ENCODE data around the gene TAF8.

TAF8 gene

GRCh38 chr6:42104804-42105125, 54.4 kb downstream of the TAF8 start:
- Mint-ChIP-seq H3K9me3 (no peaks in the 10 kb centered on the region), H3K36me3 (no peaks in the 10 kb centered on the region), H3K4me1 (peaks cover 4% of the 10 kb centered on the region), H3K27me3 (peaks cover 13% of the 10 kb centered on the region), H3K4me3 (peak overlapping the region; percentile 12), H3K27ac (no peak overlapping the region)
- no peak for DNase-seq (ENCODE audit: low spot score in 2 of 2)
- no peak for ATAC-seq (ENCODE audit: low read depth)

DNA sequence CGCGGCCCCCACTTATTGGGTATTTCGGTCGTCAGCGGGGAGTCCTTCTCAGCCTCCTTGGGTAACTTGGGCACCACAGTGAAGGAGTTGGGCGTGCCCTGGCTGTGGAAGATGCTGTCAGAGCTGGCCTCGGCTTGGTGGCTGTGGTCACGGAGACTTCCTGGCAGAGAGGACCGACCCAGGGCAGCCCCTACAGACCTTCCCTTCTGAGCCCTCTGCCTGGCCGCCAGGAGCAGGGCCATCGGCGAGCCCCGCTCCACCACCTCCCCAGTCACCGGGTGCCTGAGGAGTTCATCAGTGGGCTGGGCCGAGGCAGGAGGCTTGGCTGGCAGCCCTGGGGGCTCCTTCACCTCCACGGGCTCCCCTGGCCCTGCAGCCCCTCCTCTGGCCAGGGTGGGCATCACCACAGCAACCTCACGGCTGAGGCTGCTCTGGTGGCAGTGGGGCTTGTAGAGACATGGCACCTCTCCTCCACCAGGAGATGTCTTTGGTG, 54.9 kb downstream of the TAF8 start:
- Mint-ChIP-seq H3K9me3 (no peaks in the 10 kb centered on the region), H3K4me1 (peaks cover 4% of the 10 kb centered on the region), H3K36me3 (no peaks in the 10 kb centered on the region), H3K27ac (no peak overlapping the region), H3K4me3 (no peak overlapping the region), H3K27me3 (peaks cover 13% of the 10 kb centered on the region)
- no peak for DNase-seq (ENCODE audit: low spot score in 2 of 2)
- ATAC-seq (ENCODE audit: low read depth), result no peak

DNA sequence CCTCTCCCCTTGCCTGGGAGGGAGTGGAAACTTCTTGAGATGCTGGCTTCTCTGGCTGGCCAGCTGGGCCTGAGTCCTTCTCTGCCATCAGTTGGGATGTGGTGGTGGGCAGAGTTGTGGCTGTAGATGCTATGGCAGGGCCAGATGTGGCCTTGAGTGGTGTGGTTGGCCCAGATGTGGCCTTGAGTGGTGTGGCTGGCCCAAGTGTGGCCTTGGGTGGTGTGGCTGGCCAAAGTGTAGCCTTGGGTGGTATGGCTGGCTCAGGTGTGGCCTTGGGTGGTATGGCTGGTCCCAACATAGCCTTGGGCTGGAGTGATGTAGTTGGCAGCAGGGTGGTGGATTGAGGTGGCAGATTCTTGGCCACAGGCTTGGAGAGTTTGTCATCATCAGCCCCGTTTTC, 55.4 kb downstream of the TAF8 start:
- Mint-ChIP-seq H3K36me3 (no peaks in the 10 kb centered on the region), H3K9me3 (no peaks in the 10 kb centered on the region), H3K4me3 (no peak overlapping the region), H3K27me3 (peaks cover 13% of the 10 kb centered on the region), H3K4me1 (peaks cover 4% of the 10 kb centered on the region), H3K27ac (no peak overlapping the region)
- ATAC-seq (ENCODE audit: low read depth) (no peak), DNase-seq (ENCODE audit: low spot score in 2 of 2) (no peak)

DNA sequence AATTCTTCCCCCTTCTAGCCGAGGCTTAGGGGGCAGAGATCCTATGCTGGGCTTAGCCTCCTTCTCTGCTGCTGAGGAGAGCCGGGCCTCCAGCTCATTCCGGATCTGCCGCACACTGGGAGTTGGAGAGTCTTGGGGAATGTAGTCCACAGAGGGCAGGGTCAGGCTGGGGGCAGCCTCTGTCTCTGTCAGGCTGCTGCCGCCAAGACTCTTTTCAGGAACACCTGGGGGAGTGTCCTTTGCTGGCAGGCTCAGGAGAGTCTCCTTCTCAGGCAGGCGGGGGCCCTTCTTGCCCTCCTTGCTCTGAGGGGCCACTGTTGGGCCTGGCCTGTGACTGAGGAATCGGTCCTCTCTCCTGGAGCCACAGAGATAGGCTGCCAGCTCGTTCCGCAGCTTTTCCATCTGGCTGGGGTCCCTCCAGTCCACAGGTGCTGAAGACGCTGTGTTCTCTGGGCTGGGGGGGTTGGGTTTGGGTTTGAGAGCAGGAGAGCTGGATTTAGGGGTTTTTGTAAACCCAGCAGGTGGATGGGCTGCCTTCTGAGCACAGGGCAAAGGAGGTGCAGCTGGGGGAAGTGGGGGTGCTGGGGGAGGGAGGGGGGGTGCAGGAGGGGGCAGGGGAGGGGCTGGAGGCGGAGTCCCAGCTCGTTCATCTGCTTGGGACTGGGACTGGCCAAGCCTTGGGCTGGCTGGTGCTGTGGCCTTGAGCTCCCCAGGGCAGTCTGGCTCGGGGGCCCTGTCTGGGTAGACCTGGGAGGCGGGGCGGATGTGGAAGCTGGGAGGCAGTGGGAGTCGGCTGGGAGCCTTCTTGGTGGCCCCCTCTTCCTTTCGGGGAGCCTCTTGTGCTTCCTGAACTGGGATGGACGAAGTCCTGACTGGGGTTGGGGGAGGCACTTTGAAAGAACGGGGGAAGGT, 56.0 kb downstream of the TAF8 start:
- Mint-ChIP-seq H3K4me3 (no peak overlapping the region), H3K4me1 (peaks cover 4% of the 10 kb centered on the region), H3K27ac (no peak overlapping the region), H3K9me3 (no peaks in the 10 kb centered on the region), H3K36me3 (no peaks in the 10 kb centered on the region), H3K27me3 (peaks cover 13% of the 10 kb centered on the region)
- ATAC-seq (ENCODE audit: low read depth) (no peak), DNase-seq (ENCODE audit: low spot score in 2 of 2) (no peak)

DNA sequence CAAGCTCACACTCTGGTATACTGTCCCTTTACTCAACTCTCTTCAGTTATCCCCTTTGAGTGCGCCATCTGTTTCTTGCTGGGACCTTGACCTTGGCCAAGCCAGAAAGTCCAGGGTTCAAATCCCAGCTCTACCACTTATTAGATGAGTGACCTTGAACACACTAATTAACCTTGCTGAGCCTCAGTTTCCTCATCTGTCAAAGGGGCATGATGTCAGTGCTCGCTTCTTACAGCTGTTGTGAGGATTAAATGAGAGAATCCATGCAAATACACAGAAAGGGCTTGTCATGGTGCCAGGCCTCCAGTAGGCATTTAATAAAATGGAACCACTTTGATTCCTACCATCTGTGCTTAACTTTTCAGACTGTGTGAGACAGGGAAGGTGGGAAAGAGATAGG, 57.7 kb downstream of the TAF8 start:
- Mint-ChIP-seq H3K9me3 (no peaks in the 10 kb centered on the region), H3K4me3 (no peak overlapping the region), H3K27ac (no peak overlapping the region), H3K36me3 (no peaks in the 10 kb centered on the region), H3K27me3 (peaks cover 12% of the 10 kb centered on the region), H3K4me1 (peaks cover 4% of the 10 kb centered on the region)
- no peak for ATAC-seq (ENCODE audit: low read depth)
- DNase-seq (ENCODE audit: low spot score in 2 of 2), result no peak

GRCh38 chr6:42110683-42111082, 60.4 kb downstream of the TAF8 start:
- ATAC-seq (ENCODE audit: low read depth), result no peak
- H3K4me3 Mint-ChIP-seq, result no peak overlapping the region
- H3K9me3 Mint-ChIP-seq, result no peaks in the 10 kb centered on the region
- peaks cover 10% of the 10 kb centered on the region for H3K27me3 Mint-ChIP-seq
- no peaks in the 10 kb centered on the region for H3K36me3 Mint-ChIP-seq
- DNase-seq (ENCODE audit: low spot score in 2 of 2), result no peak
- H3K27ac Mint-ChIP-seq, result no peak overlapping the region
- H3K4me1 Mint-ChIP-seq, result no peaks in the 10 kb centered on the region

GRCh38 chr6:42112351-42112750, 62.0 kb downstream of the TAF8 start:
- DNase-seq (ENCODE audit: low spot score in 2 of 2) (no peak), ATAC-seq (ENCODE audit: low read depth) (no peak)
- Mint-ChIP-seq H3K4me1 (no peaks in the 10 kb centered on the region), H3K4me3 (no peak overlapping the region), H3K27ac (no peak overlapping the region), H3K36me3 (no peaks in the 10 kb centered on the region), H3K9me3 (no peaks in the 10 kb centered on the region), H3K27me3 (peaks cover 15% of the 10 kb centered on the region)

DNA sequence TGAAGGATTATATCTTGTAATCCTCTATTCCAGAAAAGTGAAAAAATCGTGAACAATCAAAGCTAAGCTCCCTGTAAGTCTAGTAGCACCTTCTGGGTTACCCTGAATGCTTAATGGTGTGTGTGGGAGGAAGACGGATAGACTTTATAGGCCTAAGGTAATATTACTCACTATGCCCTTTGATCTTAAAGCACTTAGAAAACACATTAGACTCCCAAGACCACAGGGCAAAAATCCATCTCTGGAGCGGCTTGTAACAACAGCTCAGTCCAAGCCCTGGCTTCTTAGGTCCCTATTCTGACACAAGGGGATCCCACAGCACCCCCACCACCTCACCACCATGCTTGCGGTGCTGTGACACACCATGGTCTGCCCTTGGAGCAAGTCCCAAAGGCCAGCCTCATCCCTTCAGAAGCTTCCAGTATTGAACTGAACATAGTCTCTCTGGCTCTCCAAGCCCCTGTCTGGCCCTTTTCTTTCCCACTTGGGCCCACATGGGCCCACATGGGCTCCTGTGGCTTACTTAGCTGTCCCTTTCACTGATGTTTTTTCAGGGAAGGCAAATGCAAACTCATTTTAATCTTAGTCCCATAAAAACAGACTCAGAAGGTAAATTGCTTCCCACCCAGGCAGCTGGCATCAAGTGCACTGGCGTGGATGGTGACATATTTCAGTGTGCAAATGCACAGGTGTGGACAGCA, 63.8 kb downstream of the TAF8 start:
- DNase-seq (ENCODE audit: low spot score in 2 of 2), result no peak
- no peak overlapping the region for H3K4me3 Mint-ChIP-seq
- H3K27me3 Mint-ChIP-seq, result peaks cover 11% of the 10 kb centered on the region
- no peak for ATAC-seq (ENCODE audit: low read depth)
- no peaks in the 10 kb centered on the region for H3K36me3 Mint-ChIP-seq
- no peaks in the 10 kb centered on the region for H3K4me1 Mint-ChIP-seq
- H3K9me3 Mint-ChIP-seq, result no peaks in the 10 kb centered on the region
- H3K27ac Mint-ChIP-seq, result no peak overlapping the region

DNA sequence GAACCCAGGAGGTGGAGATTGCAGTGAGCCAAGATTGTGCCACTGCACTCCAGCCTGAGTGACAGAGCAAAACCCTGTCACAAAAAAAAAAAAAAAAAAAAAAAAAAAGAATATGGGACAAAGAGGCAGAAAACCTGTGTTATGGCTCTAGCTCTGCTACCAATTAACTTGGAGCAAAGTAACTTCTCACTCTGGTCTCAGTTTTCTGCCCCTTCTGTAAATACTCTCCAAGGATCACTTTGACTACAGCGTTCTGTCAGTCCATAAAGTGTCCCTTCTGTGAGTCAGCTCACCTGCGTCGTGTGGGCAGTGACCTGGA, 67.5 kb downstream of the TAF8 start:
- Mint-ChIP-seq H3K27me3 (peaks cover 8% of the 10 kb centered on the region), H3K9me3 (no peaks in the 10 kb centered on the region), H3K4me1 (no peaks in the 10 kb centered on the region), H3K36me3 (no peaks in the 10 kb centered on the region), H3K4me3 (no peak overlapping the region), H3K27ac (no peak overlapping the region)
- DNase-seq (ENCODE audit: low spot score in 2 of 2), result no peak
- ATAC-seq (ENCODE audit: low read depth), result no peak

DNA sequence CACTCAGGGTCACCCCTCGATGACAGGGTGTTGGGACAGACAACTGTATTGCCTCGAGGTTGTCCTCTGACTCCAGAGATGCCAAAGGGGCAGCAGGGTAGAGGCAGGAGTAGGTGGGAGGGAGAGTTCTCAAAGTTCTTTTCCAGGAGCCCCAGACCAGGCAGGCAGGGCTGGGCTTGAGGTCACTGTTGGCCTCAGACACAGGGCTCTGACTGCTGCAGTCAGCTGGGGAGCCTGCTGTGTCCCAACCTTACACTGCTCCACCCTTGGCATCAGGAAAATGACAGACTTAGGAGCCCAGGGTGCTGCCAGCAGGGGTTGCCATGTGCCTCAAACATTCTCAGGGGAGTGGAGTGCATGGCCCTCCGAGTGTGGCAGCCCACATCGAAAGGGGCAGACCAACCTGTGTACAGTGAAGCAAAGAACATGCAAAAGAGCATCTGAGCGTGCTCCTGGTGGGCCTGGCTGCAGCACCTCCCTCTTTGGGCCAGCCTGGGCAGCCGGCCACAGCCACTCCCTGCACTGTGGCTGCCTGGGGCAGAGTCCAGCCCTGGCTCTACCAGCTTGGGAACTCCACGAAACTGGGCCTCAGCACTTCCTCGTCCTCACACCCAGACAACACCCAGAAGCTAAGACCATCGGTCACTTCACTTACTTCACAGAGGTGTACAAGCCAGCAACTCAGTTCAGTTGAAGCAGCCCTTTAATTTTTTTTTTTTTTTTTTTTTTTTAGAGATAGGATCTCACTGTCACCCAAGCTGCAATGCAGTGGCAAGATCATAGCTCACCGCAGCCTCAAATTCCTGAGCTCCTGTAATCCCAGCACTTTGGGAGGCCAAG, 68.1 kb downstream of the TAF8 start:
- Mint-ChIP-seq H3K36me3 (no peaks in the 10 kb centered on the region), H3K4me3 (no peak overlapping the region), H3K27me3 (peaks cover 8% of the 10 kb centered on the region), H3K9me3 (no peaks in the 10 kb centered on the region), H3K4me1 (no peaks in the 10 kb centered on the region), H3K27ac (no peak overlapping the region)
- DNase-seq (ENCODE audit: low spot score in 2 of 2) (no peak), ATAC-seq (ENCODE audit: low read depth) (no peak)

GRCh38 chr6:42120895-42121865, 70.9 kb downstream of the TAF8 start:
- Mint-ChIP-seq H3K4me1 (no peaks in the 10 kb centered on the region), H3K36me3 (no peaks in the 10 kb centered on the region), H3K27ac (no peak overlapping the region), H3K9me3 (no peaks in the 10 kb centered on the region), H3K4me3 (no peak overlapping the region), H3K27me3 (peaks cover 7% of the 10 kb centered on the region)
- no peak for DNase-seq (ENCODE audit: low spot score in 2 of 2)
- ATAC-seq (ENCODE audit: low read depth), result no peak

GRCh38 chr6:42123379-42124103, 73.2 kb downstream of the TAF8 start:
- Mint-ChIP-seq H3K27ac (no peak overlapping the region), H3K9me3 (no peaks in the 10 kb centered on the region), H3K4me3 (no peak overlapping the region), H3K36me3 (no peaks in the 10 kb centered on the region), H3K4me1 (no peaks in the 10 kb centered on the region), H3K27me3 (no peaks in the 10 kb centered on the region)
- DNase-seq (ENCODE audit: low spot score in 2 of 2) (no peak), ATAC-seq (ENCODE audit: low read depth) (no peak)

Measured in memory B cell (primary cell).